HCT116 (cell line): ENCODE data around the gene APLF. TPM values are rescaled to one million over a fixed set of nuclear protein-coding genes. Genes with fewer than 3 reads are reported as not detected.

Experiments
- ATAC-seq: fragments of 200-7000 bp; cut with Tn5 transposase; 2 replicates; pipeline ENCODE4 v1.9.1; 2020; ENCODE audit warnings: mild to moderate bottlenecking, moderate library complexity
- BruUV-seq: library from RNA; stranded (reverse); fragments of 400-500 nt; replicated peaks from 2 replicates; lab custom pipeline; 2021; lab: Mats Ljungman, UMichigan
- CTCF ChIA-PET: fragments of 300-600 bp; sonication (Branson Sonifier 250); formaldehyde crosslinking; loops from one replicate; lab custom pipeline; 2021; ENCODE audit warnings: antibody characterized with exemption; lab: Charles Lee
- POLR2A ChIA-PET: fragments of 300-600, 350-600 bp; sonication (Branson Sonifier 250); formaldehyde crosslinking; loops from one replicate; lab custom pipeline; 2021; ENCODE audit warnings: antibody characterized with exemption; lab: Charles Lee
- RAD21 ChIA-PET, 2 experiments: fragments of 300-600 bp; sonication (Branson Sonifier 250); formaldehyde crosslinking; loops; one replicate each; lab custom pipeline; 2023; ENCODE audit warnings: low total read pairs in 2 of 2; ENCODE audit not compliant: uncharacterized antibody in 2 of 2, unreplicated experiment in 2 of 2, low non-redundant PET in 1 of 2; lab: Charles Lee
- DNase-seq: peaks from one replicate; pipeline ENCODE4 v3.0.0-alpha.2; 2010; ENCODE audit warnings: low read depth, low spot score
- H2AFZ ChIP-seq: fragments of 200-600 bp; shearing (Covaris generic), sonication (generic); 2 replicates; pipeline ENCODE4 v1.6.1; 2017; ENCODE audit warnings: low read depth, mixed run types, mixed read lengths, antibody characterized with exemption, low read length; ENCODE audit not compliant: poor library complexity, severe bottlenecking
- H3K27ac ChIP-seq: 2 replicates; pipeline ENCODE4 v1.5.1; 2012; ENCODE audit warnings: low read depth, low read length
- H3K27me3 ChIP-seq: fragments of 200-600 bp; sonication (generic); 2 replicates; pipeline ENCODE4 v1.6.1; 2016; ENCODE audit warnings: mixed run types, low read length, mixed read lengths; ENCODE audit not compliant: insufficient read depth
- H3K36me3 ChIP-seq, 2 experiments: fragments of 200-500 bp in 1 of 2; fragments of 200-600 bp in 1 of 2; sonication (Bioruptor generic) in 1 of 2; sonication (generic) in 1 of 2; 2 replicates each; pipeline versions ENCODE4 v1.5.1 to v1.6.1; 2014 to 2016; ENCODE audit warnings: low read length in 2 of 2, inconsistent platforms in 1 of 2, mixed read lengths in 1 of 2, mixed run types in 1 of 2; ENCODE audit not compliant: insufficient read depth in 2 of 2, control insufficient read depth in 1 of 2
- H3K4me1 ChIP-seq, 2 experiments: fragments of 200-600 bp in 1 of 2; sonication (generic) in 1 of 2; 2 replicates each; pipeline versions ENCODE4 v1.5.1 to v1.6.1; 2012 to 2017; ENCODE audit warnings: low read length in 2 of 2, inconsistent platforms in 1 of 2, mild to moderate bottlenecking in 1 of 2, mixed read lengths in 1 of 2, mixed run types in 1 of 2, moderate library complexity in 1 of 2; ENCODE audit not compliant: insufficient read depth in 2 of 2, control insufficient read depth in 1 of 2
- H3K4me2 ChIP-seq: fragments of 200-600 bp; sonication (generic); 2 replicates; pipeline ENCODE4 v1.6.1; 2017; ENCODE audit warnings: mixed run types, low read length, mixed read lengths
- H3K4me3 ChIP-seq, 2 experiments: fragments of 200-600 bp in 1 of 2; sonication (generic) in 1 of 2; replicated peaks in 1 of 2; 2 replicates each; pipeline ENCODE4 v1.5.1; 2011 to 2016; ENCODE audit warnings: low read length in 2 of 2, control low read depth in 1 of 2, low read depth in 1 of 2, mild to moderate bottlenecking in 1 of 2, mixed read lengths in 1 of 2, mixed run types in 1 of 2
- H3K79me2 ChIP-seq: fragments of 200-600 bp; sonication (generic); 2 replicates; pipeline ENCODE4 v1.6.1; 2017; ENCODE audit warnings: mild to moderate bottlenecking, mixed run types, low read length, moderate library complexity, mixed read lengths; ENCODE audit not compliant: insufficient read depth
- H3K9ac ChIP-seq: fragments of 200-600 bp; sonication (generic); 2 replicates; pipeline ENCODE4 v1.6.1; 2016; ENCODE audit warnings: low read length, mixed read lengths
- H3K9me2 ChIP-seq: fragments of 200-600 bp; sonication (generic), shearing (Covaris generic); 2 replicates; pipeline ENCODE4 v1.6.1; 2017; ENCODE audit warnings: mixed run types, mild to moderate bottlenecking, moderate library complexity; ENCODE audit not compliant: insufficient read depth
- H3K9me3 ChIP-seq, 2 experiments: fragments of 200-500 bp in 1 of 2; fragments of 200-600 bp in 1 of 2; sonication (Bioruptor generic) in 1 of 2; sonication (generic) in 1 of 2; 2 replicates each; pipeline ENCODE4 v1.6.1; 2014 to 2017; ENCODE audit warnings: low read length in 2 of 2, mixed read lengths in 2 of 2, inconsistent platforms in 1 of 2, low read depth in 1 of 2, mild to moderate bottlenecking in 1 of 2, mixed run types in 1 of 2, moderate library complexity in 1 of 2; ENCODE audit not compliant: control insufficient read depth in 1 of 2, insufficient read depth in 1 of 2
- H4K20me1 ChIP-seq: fragments of 200-600 bp; sonication (generic), shearing (Covaris generic); 2 replicates; pipeline ENCODE4 v1.6.1; 2017; ENCODE audit warnings: mixed run types, mild to moderate bottlenecking, moderate library complexity; ENCODE audit not compliant: insufficient read depth
- CEBPB ChIP-seq: IDR thresholded peaks from 2 replicates; pipeline ENCODE4 v1.6.1; 2012; ENCODE audit warnings: low read depth
- EGR1 ChIP-seq: IDR thresholded peaks from 2 replicates; pipeline ENCODE4 v1.6.1; 2012; ENCODE audit warnings: low read depth
- EZH2phosphoT487 ChIP-seq: fragments of 200-600 bp; IDR thresholded peaks from 2 replicates; pipeline ENCODE4 v1.6.1; 2018; ENCODE audit warnings: antibody characterized with exemption, borderline replicate concordance
- JUND ChIP-seq: IDR thresholded peaks from 2 replicates; pipeline ENCODE4 v1.6.1; 2012
- RAD21 ChIP-seq: IDR thresholded peaks from 2 replicates; pipeline ENCODE4 v1.6.1; 2012; ENCODE audit warnings: low read depth, mild to moderate bottlenecking
- SRF ChIP-seq: IDR thresholded peaks from 2 replicates; pipeline ENCODE4 v1.6.1; 2012; ENCODE audit warnings: low read depth
- YY1 ChIP-seq: IDR thresholded peaks from 2 replicates; pipeline ENCODE4 v1.6.1; 2011; ENCODE audit warnings: low read length, low read depth, moderate library complexity, mild to moderate bottlenecking; ENCODE audit not compliant: insufficient replicate concordance; ENCODE audit errors: extremely low read depth
- ZFX ChIP-seq: fragments of 450-650 bp; IDR thresholded peaks from 2 replicates; pipeline ENCODE4 v1.6.1; 2017
- ZNF274 ChIP-seq: fragments of 200-500 bp; sonication (Bioruptor generic); IDR thresholded peaks from 2 replicates; pipeline ENCODE4 v1.6.1; 2014; ENCODE audit warnings: mild to moderate bottlenecking, low read depth, low read length, inconsistent platforms
- intact Hi-C: fragments of 100-400 bp; cut with micrococcal nuclease; formaldehyde crosslinking; loops from 2 replicates; pipeline ENCODE4 v1.10.0; 2022
- total RNA-seq: library from RNA; stranded (reverse); gene quantifications from one replicate; pipeline ENCODE4 v1.2.1, GENCODE V29; 2021; ENCODE audit not compliant: unreplicated experiment
- TF ChIP-seq, protein P1 (sequence below), 3 experiments: fragments of 200-600 bp in 1 of 3; sonication (generic) in 1 of 3; IDR thresholded peaks in 2 of 3; conservative IDR thresholded peaks in 1 of 3; 2 replicates each; pipeline ENCODE4 v1.5.1; 2012 to 2017; ENCODE audit warnings: low read depth in 2 of 3, low read length in 2 of 3, antibody characterized with exemption in 1 of 3, borderline replicate concordance in 1 of 3, control low read depth in 1 of 3, mild to moderate bottlenecking in 1 of 3, mixed read lengths in 1 of 3, mixed run types in 1 of 3, moderate library complexity in 1 of 3; ENCODE audit not compliant: insufficient read depth in 1 of 3
- TF ChIP-seq, protein P2 (sequence below): IDR thresholded peaks from 2 replicates; pipeline ENCODE4 v1.6.1; 2012
- TF ChIP-seq, protein P3 (sequence below): IDR thresholded peaks from 2 replicates; pipeline ENCODE4 v1.6.1; 2012
- TF ChIP-seq, protein P4 (sequence below): IDR thresholded peaks from 2 replicates; pipeline ENCODE4 v1.6.1; 2011; ENCODE audit warnings: mild to moderate bottlenecking, low read length, moderate library complexity; ENCODE audit not compliant: insufficient replicate concordance; ENCODE audit errors: extremely low read depth

APLF gene
- total RNA-seq, 1 experiment from 2014 or later: 1.6 TPM

DNA sequence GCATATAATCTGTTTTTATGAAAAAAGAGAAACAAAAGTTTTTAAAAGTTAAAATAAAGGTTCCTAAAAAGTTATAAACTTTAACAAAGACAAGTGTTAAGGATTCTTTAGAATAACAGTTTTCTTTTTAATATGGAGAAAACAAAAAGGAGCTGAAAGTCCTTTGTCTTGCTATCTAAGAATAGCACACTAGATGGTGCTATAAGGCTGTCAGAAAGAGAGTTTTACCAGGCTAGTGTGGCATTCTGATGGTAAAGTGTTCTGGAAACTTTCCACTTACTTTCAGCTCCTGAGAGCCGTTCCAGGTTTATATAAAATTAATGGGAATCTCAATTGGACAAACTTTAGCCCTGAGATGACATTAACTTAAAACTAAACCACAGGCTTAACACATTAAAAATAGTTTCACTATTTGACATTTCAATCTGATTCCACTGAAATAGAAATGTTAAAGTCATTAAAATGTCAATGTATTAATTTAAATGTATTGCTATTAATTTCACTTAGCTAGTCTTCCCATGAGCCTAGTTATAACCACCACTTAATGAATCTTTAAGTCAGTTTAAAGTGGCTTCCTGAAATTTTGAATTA lies 4.0 kb upstream of the APLF start (continued):
- TF ChIP-seq, protein P1, sequence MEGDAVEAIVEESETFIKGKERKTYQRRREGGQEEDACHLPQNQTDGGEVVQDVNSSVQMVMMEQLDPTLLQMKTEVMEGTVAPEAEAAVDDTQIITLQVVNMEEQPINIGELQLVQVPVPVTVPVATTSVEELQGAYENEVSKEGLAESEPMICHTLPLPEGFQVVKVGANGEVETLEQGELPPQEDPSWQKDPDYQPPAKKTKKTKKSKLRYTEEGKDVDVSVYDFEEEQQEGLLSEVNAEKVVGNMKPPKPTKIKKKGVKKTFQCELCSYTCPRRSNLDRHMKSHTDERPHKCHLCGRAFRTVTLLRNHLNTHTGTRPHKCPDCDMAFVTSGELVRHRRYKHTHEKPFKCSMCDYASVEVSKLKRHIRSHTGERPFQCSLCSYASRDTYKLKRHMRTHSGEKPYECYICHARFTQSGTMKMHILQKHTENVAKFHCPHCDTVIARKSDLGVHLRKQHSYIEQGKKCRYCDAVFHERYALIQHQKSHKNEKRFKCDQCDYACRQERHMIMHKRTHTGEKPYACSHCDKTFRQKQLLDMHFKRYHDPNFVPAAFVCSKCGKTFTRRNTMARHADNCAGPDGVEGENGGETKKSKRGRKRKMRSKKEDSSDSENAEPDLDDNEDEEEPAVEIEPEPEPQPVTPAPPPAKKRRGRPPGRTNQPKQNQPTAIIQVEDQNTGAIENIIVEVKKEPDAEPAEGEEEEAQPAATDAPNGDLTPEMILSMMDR (IDR thresholded peaks at IDR 0.05 in 2 of 3, conservative IDR thresholded peaks at IDR 0.05 in 1 of 3; ENCODE audit: borderline replicate concordance in 1 of 3, insufficient read depth in 1 of 3, low read depth in 2 of 3, low read length in 2 of 3): peak; percentile 56 to 76 (median 76); a peak in 5 of 6 replicates

DNA sequence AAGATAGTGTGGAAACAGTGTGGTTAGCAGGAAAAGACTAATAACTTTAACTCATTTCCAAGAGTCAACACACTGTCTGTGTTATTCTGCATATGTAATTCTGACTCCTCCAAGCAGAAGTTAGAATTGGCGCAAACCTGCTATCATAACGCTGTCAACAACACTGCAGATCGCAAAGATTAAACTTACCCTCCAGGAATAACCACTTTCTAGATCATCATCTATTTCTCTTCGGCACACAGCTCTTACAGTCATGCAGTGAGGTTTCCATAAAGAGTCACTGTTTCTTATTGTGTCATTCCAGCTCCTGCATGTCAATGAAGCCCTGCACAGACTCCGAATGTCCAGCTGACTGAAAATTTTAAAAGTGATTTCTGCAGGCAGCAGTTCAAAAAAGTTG lies 2.7 kb upstream of the APLF start:
- POLR2A ChIA-PET: no interaction called here
- CTCF ChIA-PET: interaction anchor here (2.2 to 2.4 kb wide), 2 partner anchors 245 to 462 kb away, joined by 32 to 45 read pairs; no protein-coding TSS in a partner anchor
- H3K9me3 ChIP-seq: no peaks in the 10 kb centered on the region
- peaks cover 4 to 18% of the 10 kb centered on the region in 2 experiments; a peak in 3 of 4 replicates for H3K4me1 ChIP-seq
- no peaks in the 10 kb centered on the region; the same call in 1 of the 2 replicates for H4K20me1 ChIP-seq
- no peak overlapping the region for H2AFZ ChIP-seq
- BruUV-seq: no TSS peak
- no peak overlapping the region for H3K27ac ChIP-seq
- no peak for ATAC-seq
- no peaks in the 10 kb centered on the region for H3K27me3 ChIP-seq
- H3K4me2 ChIP-seq: no peak overlapping the region
- intact Hi-C loops: loop anchor here (5.0 kb wide), 1 partner anchor 443 kb away; no protein-coding TSS in a partner anchor
- TF ChIP-seq SRF (no peak), YY1 (no peak), EGR1 (no peak), ZNF274 (no peak), JUND (no peak), RAD21 (no peak), CEBPB (no peak), EZH2phosphoT487 (no peak), ZFX (no peak)
- TF ChIP-seq, protein P2, sequence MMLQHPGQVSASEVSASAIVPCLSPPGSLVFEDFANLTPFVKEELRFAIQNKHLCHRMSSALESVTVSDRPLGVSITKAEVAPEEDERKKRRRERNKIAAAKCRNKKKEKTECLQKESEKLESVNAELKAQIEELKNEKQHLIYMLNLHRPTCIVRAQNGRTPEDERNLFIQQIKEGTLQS: no peak
- TF ChIP-seq, protein P3, sequence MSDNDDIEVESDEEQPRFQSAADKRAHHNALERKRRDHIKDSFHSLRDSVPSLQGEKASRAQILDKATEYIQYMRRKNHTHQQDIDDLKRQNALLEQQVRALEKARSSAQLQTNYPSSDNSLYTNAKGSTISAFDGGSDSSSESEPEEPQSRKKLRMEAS: no peak
- TF ChIP-seq, protein P4, sequence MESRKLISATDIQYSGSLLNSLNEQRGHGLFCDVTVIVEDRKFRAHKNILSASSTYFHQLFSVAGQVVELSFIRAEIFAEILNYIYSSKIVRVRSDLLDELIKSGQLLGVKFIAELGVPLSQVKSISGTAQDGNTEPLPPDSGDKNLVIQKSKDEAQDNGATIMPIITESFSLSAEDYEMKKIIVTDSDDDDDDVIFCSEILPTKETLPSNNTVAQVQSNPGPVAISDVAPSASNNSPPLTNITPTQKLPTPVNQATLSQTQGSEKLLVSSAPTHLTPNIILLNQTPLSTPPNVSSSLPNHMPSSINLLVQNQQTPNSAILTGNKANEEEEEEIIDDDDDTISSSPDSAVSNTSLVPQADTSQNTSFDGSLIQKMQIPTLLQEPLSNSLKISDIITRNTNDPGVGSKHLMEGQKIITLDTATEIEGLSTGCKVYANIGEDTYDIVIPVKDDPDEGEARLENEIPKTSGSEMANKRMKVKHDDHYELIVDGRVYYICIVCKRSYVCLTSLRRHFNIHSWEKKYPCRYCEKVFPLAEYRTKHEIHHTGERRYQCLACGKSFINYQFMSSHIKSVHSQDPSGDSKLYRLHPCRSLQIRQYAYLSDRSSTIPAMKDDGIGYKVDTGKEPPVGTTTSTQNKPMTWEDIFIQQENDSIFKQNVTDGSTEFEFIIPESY: no peak
- no peaks in the 10 kb centered on the region for H3K9me2 ChIP-seq
- H3K9ac ChIP-seq: no peak overlapping the region
- RAD21 ChIA-PET: no interaction called here
- H3K36me3 ChIP-seq: no peaks in the 10 kb centered on the region
- H3K4me3 ChIP-seq: no peak overlapping the region
- H3K79me2 ChIP-seq: no peaks in the 10 kb centered on the region
- DNase-seq: no peak
